ENCODE results near the gene ZNF160.
A peak's percentile ranks its signal among the peaks of the same experiment; 100 is the strongest.
"Not testable (repeated sequence)": the region's sequence is repeated elsewhere in the genome, so short reads cannot be mapped to it uniquely, and the experiment has no call there.

The ZNF160 gene

GRCh38 chr19:53091413-53092254 lies 11.6 kb downstream of the ZNF160 start:
- DNase-seq, result no peak

GRCh38 chr19:53088091-53088490 lies 15.1 kb downstream of the ZNF160 start:
- DNase-seq, result no peak

GRCh38 chr19:53086949-53087348 lies 16.3 kb downstream of the ZNF160 start:
- DNase-seq, result peak; percentile 14

GRCh38 chr19:53085496-53085895 lies 17.7 kb downstream of the ZNF160 start:
- no peak for DNase-seq

DNA sequence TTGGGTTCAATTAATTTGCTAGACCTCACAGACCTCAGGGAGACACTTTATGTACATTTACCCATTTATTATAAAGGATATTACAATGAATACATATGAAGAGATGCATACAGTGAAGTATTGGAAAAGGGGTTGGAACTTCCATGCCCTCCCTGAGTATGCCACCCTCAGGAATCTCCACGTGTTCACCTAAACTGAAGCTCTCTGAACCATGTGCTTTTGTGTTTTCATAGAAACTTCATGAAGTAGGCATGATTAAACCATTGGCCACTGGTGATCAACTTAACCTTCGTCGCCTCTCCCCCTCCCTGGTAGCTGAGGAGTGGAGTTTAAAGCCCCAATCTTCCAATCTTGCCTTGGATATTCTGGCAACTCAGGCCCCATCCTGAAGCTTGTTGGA lies 20.3 kb downstream of the ZNF160 start:
- no peak for DNase-seq

- DNase-seq, result no peak
Measured at GRCh38 chr19:53079313-53079924, 23.8 kb downstream of the ZNF160 start.

DNA sequence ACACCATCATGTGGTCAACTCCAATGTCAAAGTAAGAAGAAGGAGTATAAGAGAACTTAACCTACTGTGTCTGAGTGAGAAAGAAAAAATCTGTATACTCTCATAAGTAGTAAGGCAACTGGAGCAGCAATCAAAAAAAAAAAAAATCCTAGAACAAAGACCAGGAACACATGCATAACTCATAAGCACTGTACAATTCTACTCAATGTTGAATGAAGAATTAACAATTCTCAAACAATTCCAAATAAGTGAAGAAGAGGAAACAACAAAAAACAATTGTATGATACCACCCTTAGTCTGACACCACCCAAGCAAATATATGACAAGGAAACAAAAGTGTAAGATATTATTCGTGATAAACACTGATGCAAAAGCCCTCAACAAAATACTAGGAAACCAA lies 24.6 kb downstream of the ZNF160 start:
- no peak for DNase-seq

DNA sequence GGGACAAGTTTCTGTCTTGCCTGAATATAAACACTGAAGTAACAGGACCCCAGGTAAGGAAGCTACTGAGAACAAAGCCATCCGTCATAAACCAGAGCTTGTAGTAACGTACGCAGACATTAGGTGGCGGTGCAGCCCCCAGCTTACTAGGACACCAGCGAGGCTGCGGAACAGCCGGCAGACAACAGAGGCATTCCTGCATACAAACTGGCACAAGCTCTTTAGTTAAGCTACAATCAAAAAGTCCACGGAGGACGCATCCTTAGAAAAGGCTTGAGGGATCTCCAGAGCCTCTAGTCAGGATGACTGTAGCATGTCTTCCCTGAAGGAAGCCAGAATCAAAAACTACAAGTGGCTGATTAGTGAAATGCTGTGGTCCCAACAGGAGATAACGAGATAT lies 26.2 kb downstream of the ZNF160 start:
- peak; percentile 19 for DNase-seq

GRCh38 chr19:53068834-53069233 lies 34.4 kb downstream of the ZNF160 start:
- DNase-seq, result no peak

DNA sequence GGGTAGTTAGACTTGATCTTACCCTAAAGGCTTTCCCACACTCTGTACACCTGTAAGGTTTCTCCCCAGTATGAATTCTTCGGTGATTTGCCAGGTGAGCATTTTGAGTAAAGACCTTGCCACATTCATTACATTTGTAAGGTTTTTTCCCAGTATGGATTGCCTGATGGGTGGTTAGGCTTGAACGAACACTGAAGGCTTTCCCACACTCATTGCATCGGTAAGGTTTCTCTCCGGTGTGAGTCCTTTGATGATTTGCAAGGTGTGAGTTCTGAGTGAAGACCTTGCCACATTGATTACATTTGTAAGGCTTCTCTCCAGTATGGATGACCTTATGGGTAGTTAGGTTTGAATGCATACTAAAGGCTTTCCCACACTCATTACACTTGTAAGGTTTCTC lies 35.0 kb downstream of the ZNF160 start:
- DNase-seq, result no peak

DNA sequence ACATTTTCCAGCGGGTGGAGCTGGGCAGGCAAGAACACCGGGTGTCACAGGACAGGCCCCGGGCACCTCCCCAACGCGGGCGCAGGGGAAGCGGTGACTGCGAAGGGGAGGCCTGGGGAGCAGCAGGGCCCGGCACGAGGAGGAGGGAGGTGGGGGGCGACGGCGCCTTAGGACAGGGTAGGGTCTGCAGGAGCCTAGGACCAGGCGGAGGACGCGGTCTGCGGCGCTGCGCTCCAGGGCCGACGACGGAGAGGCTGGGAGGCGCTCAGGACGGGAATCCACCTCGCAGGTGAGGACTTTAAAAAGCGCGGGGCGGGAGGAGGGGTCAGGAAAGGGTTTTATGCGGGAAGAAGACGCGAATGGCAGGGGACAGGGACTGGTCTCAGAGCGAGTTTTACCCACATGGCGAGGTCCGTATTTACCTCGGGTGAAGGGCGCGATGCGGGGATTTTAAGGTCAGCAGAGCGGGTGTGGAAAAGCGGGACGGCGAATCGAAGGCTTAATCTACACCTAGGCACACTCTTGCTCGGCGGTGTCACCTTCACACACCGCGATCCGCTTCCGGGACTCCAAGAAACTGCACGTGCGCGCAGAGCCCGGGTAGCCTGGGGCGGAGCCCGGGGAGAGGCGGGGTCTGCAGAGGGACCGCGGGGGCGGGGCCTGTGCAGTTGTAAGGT lies 45.2 kb downstream of the ZNF160 start:
- peak; percentile 12 for DNase-seq

DNA sequence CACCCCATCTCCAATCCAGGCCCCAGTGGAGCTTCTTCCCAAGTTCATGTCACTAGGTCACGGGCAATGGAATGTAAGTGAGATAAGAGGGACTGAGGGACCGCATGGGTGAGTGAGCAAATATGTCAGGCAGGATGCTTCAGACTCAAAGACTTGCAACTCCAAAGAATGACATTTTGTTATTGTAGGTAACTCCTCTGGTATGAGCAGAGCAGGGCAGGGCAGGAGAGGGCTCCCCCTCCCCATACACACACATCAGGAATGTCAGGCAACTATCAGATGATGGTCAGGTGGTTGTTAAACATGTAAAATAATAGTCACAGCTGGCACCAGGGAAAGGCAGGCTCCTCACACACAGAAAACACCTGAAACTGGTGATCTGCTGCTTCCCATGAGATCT lies 48.1 kb downstream of the ZNF160 start:
- no peak for DNase-seq

- no peak for DNase-seq
Measured at GRCh38 chr19:53047379-53047778, 55.8 kb downstream of the ZNF160 start.

DNA sequence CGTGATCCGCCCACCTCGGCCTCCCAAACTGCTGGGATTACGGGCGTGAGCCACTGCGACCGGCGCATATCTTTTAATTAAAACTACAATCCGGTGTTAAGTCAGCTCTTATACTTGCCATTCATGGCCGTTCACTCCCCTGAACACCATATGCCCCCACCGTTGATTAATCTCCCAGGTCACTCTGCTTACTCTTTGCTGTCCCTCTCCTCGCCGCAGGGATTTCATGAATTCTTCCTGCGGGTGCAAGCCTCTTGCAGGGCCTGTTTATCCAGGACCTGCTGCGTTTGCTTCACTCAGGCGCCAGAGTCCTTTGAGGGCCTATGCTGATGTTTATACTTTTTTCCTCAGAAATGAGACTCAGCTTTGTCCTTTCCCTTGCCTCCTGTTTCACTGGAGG lies 57.7 kb downstream of the ZNF160 start:
- DNase-seq, result no peak

DNA sequence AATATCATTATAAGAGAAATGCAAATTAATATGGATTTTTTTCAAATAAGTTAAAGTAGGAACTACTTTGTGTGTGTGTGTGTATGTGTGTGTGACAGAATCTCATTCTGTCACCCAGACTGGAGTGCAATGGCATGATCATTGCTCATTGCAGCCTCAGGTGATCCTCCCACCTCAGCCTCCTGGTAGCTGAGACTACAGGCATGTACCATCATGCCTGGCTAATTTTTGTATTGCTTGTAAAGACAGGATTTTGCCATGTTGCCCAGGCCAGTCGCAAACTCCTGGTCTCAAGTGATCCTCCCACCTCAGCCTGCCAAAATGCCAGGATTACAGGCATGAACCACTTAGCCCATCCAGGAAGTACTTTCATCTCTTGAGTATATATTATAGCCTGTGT lies 61.9 kb downstream of the ZNF160 start:
- no peak for DNase-seq

DNA sequence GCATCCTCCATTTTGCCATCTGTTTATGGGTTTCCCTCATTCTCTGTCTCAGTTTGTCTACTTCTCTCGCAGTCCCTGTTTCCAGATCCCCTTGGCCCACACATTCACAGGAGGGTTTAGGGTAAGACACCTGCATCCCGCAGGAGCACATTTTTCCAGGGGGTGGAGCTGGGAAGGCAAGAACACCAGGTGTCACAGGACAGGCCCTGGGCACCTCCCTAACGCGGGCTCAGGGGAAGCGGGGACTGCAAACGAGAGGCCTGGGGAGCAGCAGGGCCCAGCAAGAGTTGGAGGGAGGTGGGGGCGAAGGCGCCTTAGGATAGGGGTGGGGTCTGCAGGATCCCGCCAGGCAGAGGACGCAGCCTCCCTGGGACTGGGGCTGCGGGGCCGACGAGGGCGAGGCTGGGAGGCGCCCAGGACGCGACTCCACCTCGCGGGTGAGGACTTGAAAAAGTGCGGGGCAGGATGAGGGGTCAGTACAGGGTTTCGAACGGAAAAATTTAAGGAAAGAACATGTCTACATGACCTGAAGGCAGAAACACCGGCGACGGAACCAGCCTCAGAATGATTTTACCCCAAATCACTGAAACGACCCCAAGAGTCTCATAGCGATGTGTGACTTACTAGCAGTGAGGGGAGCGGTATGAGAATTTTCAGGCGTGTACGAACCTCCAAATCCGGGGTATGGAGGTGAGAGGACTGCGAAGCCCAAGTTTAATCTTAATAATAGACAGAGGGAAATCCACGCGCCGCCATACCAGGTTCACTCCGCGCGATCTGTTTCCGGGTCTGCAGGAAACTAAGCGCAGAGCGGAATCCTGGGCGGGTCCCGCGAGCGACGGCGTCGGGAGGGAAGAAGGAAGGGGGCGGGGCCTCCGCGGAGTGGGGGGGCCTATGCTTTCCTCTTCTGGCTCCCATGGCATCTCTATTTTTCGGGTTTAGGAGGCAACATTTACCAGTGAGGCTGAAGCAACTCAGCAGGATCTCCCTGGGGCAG lies 65.8 kb downstream of the ZNF160 start:
- peak; percentile 26 for DNase-seq

DNA sequence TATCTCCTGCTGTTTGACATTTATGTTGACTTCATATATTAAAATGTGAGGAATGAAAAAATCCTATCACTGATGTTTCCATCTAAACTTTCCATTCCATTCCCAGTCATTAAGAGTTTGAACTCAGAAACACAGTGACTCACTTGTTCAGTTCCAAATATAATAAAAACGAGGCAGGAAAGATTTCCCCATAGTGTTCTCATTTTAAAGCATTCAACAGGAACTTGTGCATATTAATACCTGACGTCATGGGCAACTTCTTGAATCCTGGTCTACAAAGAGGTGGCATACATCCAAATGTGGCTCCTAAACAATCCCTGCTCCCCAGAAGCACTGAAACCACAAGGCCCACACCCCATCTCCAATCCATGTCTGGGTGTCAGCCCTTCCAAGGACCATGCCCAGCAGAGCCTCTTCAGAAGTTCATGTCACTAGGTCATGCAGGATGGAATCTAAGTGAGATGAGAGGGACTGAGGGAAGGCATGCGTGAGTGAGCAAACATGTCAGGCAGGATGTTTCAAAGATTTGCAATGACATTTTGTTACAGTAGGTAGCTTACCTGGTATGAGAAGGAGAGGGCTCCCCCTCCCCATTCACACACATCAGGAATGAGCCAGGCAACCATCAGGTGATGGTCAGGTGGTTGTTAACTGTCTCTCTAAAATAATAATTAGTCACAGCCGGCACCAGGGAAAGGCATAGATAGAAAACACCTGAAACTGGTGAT lies 68.1 kb downstream of the ZNF160 start:
- no peak for DNase-seq

GRCh38 chr19:53034054-53034453 lies 69.2 kb downstream of the ZNF160 start:
- no peak for DNase-seq

- DNase-seq, result not testable (repeated sequence)
Measured at GRCh38 chr19:53028306-53028705, 74.9 kb downstream of the ZNF160 start.

- DNase-seq, result no peak
Measured at GRCh38 chr19:53019684-53020083, 83.5 kb downstream of the ZNF160 start.

Data from fibroblast of skin of right biceps (primary cell).